NCI-H345 treated with DMSO at 0.1 percent for 48 hours (cell line): Measurements from ENCODE around the gene KDM7A.

Source experiments
- DNase-seq: peaks from one replicate; lab custom pipeline; 2025; ENCODE audit not compliant: unreplicated experiment; lab: John Stamatoyannopoulos, UW

The KDM7A gene

DNA sequence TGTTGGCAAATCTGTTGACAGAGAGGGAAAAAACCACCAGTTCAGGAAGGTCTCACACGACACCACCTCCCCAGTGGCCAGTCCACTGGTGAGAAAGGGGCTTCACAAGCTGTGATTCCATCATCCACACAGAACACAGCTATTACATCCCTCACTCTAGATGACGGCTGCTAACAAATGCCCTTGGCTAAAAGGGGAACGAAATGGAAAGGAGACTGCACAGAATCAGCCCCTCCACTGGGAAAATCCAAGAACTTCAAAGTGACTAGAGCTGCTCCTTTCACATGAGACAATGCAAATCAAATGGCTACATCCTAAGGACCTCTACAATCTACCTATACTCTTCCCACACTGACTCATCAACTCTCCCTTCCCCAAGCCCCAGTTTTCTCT lies 119.6 kb downstream of the KDM7A start:
- DNase-seq: no peak

DNA sequence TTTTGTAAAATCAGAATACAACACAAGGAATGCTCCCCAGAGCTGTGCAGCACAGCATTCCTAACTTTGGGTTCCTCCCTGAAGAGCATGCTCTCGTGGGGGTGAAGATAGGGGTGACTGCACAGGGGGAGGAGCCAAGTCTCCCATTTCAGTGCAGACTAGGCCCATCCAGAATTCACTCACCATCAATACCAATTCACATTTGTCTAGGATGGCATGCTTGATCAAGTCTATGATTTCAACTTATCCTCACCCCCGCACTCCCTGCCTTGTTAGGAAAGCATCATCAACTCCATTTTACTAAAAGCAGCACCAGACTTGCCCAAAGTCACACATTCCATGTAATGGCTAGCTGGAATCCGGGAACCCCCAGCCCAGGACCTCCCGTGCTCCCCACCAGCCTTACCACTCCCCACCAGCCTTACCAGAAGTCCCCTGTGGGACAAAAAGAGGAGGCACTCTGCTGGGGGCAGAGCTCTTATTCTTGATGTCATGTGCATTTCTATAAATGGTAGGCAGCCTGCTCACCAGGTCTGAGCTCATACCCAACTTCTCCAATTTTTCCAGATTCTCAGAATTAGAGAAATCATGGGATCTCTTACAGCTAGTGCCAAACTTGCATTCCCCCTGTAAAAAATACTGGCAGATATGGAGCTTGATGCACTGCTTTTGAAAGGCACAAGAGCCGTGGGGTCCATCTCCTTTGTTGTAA lies 120.2 kb downstream of the KDM7A start:
- DNase-seq: no peak

DNA sequence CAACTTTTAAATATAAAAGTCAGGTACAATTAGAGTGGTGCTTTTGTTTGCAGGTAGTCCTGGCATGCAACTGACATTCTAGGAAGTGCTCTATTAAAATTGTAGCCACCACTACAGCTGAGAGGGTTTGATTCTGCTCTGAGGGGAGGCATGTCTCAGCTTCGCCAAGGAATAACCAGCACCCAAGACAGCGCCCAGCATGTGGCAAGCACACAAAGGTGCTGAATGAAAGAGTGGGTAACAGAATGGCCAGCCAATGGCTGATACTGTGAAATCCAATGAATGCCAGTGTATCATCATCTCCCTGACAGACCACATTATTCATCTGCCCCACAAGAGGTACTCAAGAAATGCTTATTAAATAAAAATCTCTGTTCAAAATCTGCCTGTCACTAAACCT lies 121.0 kb downstream of the KDM7A start:
- DNase-seq: no peak

DNA sequence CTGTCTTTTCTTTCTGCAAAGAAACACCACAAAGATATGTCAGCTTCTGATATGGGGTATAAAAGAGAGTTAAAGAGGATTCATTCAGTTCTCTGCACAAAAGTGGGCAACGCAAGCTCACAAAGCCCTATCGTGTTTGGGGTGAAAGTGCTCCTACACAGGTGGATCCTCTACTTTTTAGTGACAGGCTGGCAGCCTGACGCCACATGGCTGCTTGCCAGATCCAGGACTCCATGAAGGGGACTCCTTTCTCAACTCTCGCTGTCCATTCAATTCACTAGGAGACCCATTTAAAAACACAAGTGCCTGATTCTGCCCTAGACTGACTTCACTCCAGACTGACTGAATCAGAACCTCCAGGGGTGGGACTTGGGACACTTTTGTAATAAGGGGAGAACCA lies 122.0 kb downstream of the KDM7A start:
- DNase-seq: no peak

DNA sequence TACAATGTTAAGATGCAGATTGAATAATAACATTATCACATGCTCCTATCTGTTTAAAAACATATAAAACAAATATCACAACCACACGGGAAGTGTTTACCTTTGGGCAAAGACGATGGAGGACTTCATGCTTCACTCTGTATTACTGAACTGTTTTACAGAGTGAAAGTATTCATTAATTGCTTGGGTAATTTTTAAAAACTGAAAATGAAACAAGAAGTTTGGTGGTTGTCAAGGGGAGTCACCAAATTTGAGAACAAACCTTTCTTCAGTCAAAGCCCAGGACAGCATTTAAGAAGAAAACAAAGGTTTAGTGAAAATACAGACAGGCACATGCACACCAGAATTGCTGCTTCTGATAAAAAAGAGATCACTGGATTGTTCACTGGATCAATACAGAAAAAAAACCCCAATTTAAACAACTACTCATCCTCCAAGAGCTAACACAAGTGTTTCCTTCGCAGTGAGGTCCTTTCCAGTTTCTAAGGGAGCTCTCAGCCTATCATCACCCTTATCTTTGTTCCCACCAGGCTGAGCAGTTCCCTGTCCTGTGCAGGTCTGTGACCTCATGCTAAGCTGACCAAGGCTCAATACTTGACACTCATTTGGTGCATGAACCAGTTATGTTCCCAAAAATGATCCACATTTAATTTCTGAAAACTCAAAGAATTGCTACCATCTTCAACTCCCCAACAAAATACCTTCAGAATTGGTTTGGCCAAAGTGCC lies 122.8 kb downstream of the KDM7A start:
- no peak for DNase-seq

DNA sequence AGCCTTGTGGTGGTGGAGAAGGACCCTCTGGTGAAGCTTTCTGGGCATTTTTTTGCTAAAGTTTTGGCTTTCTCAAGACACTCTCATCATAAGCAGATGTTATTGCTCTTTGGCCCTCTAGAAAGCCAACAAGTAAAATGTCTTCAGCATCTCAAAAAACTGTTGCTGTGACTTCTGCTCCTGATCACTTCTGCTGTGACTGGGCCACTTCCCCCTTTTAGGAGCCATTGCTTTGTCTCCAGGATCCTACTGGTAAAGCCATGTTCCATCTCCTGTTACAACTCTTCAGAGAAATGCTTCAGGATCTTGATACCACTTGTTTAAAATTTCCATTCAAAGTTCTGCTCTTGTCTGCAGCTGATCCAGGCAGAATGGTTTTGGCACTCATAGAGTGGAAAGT lies 125.0 kb downstream of the KDM7A start:
- no peak for DNase-seq

DNA sequence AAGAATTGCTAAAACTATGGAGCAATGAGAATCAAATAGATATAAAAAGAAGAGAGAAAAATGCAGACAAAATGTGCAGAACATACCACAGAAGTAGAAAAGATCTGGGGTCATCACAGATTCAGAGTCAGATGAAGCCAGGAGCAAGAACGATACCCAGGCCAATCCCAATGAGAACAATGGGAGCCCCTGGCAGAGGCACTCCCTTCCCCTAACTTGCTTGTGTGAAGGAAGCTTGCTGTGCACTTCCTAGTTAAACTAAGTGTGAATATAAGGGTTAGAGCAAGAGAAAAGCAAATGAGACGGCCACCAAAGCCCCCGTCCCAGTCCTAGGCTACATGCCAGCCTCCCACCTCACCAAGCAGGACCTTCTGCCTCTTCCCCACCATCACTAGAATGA lies 126.7 kb downstream of the KDM7A start:
- DNase-seq: no peak

DNA sequence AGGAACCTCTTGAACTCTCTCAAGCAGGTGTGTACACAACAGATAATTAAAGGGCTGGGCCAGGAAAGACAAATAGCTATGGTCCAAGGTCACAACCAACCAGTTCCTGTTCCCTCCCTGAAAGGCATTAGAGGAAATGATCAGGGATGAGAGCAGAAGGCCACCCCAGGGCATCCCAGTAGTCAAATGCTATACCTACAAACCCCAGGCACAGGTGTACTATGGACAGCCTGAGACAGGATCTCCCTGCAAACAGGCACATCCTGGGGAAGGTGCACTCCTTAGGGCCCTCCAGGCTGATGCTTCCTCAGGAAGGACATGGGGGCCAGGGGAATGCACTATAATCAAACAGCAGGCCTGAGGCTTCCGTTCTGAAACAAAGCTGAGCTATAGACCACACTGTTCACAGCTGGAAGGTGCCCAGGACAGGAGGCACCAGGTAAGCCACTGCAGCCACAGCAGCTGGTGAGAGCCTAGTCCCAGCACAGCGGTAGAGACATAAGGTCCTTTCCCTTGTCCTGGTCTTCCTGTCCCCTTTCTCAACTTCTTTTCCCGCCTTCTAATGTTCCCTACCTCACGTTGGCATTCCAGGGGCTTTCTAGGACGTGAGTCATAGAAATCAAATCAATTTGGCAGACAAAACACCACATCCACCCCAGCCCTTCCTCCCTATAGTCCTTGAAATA lies 127.3 kb downstream of the KDM7A start:
- DNase-seq: no peak

DNA sequence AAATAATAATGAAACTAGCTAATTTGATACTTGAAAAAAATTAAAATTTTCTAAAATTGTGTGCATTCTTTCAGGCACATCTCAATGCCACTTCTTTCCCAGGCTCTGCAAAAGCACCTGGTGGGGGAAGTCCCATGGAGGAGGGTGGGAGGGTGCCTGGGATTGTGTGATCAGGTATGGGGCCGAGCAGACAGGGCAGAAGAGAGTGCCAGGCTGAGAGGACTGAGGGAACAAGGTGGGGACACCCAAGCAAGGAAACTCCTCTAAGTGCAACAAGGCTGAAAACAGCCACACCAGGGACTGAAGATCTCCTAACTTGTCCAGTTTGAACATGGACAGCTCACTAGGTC lies 127.8 kb downstream of the KDM7A start:
- DNase-seq: no peak

DNA sequence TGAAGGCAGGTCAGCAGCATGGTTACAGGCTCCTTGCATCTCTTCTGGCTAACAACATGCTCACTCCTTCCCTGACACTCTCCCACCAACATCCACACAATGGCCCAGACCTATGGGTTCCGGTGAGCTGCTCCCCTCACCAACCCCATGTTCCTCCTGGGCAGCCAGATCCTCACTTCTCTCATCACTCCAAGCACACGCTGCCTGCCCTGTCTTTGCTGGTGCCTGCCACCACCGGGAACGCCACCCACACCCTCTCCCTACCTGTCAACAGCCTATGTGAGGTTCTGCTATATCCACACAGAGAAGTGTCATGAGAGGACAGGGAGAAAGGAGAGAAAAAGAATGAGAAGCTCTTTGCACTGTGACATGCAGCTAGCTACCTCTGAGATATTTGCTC lies 128.6 kb downstream of the KDM7A start:
- DNase-seq: no peak

DNA sequence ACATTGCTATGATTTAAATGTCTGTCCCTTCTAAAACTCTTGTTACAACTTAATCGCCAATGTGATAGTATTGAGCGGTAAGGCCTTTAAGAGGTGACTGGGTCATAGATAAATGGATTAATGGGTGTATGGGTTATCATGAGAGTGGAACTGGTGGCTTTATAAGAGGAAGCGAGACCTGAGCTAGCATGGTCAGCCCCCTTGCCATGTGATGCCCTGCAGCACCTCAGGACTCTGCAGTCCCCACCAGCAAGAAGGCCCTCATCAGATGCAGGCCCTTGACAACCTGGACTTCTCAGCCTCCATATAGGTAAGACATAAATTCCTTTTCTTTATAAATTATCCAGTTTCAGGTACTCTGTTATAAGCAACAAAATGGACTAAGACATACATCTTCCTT lies 129.6 kb downstream of the KDM7A start:
- DNase-seq: no peak

DNA sequence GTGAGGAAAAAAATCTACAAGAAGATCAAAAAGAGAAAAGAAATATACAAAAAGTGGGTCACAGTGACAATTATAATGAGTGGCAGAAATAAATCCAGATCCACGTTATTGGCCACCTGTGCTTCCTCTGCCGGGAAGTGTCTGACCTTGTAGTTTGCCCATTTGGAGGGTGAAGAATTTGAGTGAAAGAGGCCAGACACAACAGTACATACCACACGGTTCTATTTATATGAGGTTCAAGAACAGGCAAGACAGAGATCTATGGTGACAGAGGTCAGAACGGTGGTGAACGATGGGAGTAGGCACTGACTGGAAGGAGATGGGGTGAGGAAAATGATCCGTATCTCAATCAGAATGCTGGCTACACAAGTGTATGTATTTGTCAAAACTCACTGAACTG lies 131.1 kb downstream of the KDM7A start:
- DNase-seq: no peak

DNA sequence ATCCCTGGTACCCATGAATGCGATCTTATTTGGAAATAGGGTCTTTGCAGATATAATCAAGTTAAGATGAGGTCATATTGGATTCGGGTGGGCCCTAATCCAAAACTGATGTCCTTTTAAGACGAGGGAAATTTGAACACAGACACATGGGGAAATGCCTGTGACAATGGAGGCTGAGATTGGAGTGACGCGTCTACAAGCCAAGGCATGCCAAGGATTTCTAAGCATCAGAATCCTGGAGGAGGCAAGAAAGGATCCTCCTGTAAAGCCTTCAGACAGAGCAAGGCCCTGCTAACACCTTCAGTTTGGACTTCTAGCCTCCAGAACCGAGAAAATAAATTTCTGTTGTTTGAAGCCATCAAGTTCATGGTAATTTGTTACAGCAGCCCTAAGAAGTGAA lies 132.5 kb downstream of the KDM7A start:
- no peak for DNase-seq

DNA sequence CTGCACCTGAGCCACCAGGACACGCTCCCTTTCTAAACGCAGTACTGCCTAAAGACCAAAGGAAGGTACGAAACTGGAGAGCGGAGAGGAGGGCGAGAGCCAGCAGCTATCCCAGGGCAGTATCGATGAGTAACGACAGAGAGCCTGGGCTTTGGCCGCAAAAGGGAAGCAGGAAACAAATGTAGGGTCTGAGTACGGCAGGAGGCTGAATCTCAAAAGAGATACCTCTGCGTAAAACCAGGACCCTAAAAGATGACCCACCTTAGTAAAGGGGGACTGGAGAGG lies 134.5 kb downstream of the KDM7A start:
- DNase-seq: no peak

DNA sequence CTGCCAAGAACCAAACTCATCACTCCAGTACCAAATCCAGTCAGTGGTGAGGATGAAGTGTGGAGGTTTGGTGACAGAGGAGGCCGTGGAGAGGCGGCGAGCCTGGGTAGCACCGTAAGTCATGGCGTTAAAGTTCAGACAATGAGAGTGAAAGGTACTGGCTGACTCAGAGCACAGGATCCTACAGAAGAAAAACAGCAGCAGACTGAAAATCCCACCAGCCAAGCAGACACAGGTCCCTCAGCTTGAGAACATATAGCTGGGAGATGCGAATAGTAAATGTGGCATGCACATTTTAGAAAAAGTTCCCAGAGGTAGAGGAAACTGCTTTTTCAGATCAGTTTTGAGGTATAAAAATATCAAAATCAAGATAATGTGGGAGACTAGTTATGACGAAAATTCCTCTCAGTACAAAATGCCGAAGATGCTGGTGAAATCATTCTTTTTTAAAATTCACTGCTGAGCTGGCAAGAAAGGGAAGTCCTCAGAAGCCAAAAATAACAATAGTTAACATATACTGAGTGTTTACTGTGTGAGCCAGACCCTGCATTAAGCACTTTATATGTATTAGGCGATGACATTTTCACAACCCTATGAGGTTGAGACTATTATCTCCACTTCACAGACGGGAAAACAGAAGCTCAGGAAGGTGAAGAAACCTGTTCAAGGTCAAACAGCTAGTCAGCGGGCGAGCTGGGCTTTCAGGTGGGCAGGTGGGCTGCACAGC lies 135.0 kb downstream of the KDM7A start:
- DNase-seq: no peak

DNA sequence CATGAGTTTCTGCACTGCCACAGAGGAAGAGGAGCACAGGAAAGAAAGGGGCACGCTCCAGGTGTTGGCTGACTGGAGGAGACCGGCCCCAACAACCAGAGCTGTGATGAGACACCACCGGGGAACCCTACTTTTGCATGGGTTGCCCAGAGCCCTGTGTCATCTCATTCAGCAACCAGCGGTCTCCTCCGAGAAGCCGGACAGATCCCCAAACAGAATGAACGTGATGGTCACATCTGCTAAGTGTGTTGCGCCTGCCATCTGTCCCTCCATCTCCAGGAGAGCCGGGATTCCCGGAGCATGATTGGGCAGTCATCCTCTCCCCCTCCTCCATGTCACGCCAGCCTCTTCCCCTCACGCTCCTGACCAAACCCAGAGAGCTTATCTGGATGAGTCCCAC lies 136.9 kb downstream of the KDM7A start:
- DNase-seq: no peak

DNA sequence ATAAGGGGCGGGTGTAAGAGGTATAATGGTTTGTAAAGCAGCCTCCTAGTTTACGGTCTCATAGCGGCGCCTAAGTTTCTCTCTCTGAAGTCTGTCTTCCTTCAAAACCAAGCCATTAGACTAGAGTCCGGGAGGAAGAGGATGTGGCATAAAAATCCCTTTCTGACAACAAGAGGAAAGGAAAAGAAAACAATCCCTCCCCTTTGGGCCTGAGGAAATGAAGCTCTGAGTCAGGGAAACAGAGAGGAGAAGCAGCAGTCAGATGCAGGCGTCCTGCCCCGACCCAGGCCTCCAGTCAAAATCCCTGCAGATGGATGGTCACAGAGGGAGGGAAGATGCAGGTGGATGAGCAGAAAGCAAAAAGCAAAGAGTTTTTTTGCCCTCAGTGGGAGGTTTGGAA lies 137.7 kb downstream of the KDM7A start:
- no peak for DNase-seq

DNA sequence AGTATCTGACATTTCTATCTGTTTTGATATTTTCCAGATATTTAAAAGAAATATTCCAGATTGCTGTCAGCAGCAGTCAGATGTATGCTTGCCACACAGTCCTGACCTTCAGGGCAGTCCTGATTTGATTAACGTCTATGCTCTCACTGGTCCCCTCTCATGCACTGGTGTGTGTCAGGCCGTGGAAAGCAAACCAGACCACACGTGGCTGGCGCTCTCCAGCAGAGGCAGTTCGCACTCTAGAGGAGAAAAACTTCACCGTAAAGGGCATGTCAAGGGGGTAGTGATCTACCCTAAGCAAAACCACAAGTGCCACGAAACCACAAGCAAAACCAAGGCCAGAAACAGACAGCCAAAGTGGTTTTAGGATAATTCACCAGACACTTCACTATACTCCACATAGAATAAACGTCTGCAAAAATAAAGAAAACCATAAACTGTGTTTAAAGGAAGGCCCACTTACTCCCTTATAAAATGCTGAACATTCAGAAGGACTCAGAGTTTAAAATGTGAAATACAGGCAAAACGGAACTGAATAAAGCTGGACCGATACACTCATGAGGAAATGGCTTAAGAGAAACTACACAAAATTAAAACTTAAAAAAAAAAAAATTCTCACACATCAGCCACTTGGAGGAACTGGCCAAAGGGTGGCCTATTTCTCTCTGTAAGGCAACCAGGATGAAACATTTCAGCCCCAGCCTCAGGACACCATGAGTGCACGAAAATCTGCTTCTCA lies 140.4 kb downstream of the KDM7A start:
- no peak for DNase-seq

DNA sequence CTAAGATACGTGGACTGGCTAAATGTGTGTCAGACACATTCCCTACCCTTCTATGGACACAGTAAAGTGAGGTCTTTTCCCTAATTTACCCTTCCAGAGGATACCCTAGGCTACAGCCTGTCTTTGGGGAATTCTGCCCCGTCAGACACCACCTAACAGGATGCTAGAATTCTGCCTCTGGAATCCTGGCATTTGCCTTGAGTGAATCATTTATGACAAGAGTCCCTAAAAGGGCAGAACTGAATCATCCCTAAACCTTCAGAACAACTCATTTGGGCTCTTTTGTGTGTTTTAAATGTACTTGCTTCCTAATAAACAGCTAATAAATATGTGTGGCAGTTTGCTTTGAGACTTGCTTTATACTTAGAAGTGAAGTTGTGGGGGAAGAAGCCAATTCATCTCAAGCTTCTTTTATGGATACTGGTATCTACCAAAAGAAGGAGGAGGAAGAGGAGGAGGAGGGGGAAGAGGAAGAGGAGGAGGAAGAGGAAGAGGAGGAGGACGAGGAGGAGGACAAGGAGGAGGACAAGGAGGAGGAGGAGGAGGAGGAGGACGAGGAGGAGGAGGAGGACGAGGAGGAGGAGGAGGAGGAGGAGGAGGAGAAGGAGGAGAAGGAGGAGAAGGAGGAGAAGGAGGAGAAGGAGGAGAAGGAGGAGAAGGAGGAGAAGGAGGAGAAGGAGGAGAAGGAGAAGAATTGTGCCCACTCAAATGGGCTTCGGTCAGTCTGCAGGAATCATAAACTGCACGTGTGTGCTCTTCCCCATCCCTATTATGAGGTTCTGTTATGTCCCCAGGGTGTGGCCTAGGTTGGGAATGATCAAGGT lies 141.2 kb downstream of the KDM7A start:
- DNase-seq: no peak
